ENCODE data around the gene DES.

DES gene

DNA sequence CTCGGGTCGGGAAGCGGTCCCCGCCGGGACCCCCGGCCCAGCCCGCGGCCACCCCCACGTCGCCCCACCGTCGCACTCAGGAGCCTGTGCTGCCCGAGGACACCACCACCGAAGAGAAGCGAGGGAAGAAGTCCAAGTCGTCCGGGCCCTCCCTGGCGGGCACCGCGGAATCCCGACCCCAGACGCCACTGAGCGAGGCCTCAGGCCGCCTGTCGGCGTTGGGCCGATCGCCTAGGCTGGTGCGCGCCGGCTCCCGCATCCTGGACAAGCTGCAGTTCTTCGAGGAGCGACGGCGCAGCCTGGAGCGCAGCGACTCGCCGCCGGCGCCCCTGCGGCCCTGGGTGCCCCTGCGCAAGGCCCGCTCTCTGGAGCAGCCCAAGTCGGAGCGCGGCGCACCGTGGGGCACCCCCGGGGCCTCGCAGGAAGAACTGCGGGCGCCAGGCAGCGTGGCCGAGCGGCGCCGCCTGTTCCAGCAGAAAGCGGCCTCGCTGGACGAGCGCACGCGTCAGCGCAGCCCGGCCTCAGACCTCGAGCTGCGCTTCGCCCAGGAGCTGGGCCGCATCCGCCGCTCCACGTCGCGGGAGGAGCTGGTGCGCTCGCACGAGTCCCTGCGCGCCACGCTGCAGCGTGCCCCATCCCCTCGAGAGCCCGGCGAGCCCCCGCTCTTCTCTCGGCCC, 30.1 kb downstream of the DES start:
- peaks cover 78% of the 10 kb centered on the region for H3K27me3 Mint-ChIP-seq
- H3K4me1 Mint-ChIP-seq, result peaks cover 13% of the 10 kb centered on the region
- no peak overlapping the region for H3K27ac Mint-ChIP-seq
- no peaks in the 10 kb centered on the region for H3K9me3 Mint-ChIP-seq
- H3K4me3 Mint-ChIP-seq, result no peak overlapping the region
- ATAC-seq, result no peak
- no peaks in the 10 kb centered on the region for H3K36me3 Mint-ChIP-seq

DNA sequence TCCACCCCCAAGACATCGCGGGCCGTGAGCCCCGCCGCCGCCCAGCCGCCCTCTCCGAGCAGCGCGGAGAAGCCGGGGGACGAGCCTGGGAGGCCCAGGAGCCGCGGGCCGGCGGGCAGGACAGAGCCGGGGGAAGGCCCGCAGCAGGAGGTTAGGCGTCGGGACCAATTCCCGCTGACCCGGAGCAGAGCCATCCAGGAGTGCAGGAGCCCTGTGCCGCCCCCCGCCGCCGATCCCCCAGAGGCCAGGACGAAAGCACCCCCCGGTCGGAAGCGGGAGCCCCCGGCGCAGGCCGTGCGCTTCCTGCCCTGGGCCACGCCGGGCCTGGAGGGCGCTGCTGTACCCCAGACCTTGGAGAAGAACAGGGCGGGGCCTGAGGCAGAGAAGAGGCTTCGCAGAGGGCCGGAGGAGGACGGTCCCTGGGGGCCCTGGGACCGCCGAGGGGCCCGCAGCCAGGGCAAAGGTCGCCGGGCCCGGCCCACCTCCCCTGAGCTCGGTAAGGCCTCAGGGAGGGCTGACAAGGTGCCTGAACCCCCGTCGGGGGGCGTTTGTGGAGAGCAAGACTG, 30.7 kb downstream of the DES start:
- Mint-ChIP-seq H3K27ac (no peak overlapping the region), H3K4me3 (no peak overlapping the region), H3K27me3 (peaks cover 78% of the 10 kb centered on the region), H3K9me3 (no peaks in the 10 kb centered on the region), H3K36me3 (no peaks in the 10 kb centered on the region), H3K4me1 (peaks cover 13% of the 10 kb centered on the region)
- no peak for ATAC-seq

DNA sequence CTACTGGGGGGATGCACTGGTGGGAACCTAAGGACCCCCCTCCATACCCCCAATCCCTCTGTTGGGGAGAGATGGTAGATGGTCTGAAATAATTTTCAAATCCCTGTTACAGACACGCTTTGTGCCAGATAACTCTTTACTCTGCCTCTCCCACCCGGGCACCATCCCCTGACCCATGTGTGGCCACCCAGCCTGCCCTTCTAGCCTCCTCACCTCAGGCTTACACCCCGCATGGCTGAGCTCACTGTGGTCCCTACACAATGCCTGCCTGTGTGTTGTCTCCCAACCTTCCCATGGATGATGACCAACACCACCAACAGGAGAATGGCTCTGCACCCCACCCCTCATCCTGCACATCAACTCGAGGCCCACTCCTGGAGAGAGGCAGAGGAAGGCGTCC, 31.4 kb downstream of the DES start:
- Mint-ChIP-seq H3K4me1 (peaks cover 13% of the 10 kb centered on the region), H3K9me3 (no peaks in the 10 kb centered on the region), H3K36me3 (no peaks in the 10 kb centered on the region), H3K27ac (no peak overlapping the region), H3K27me3 (peaks cover 71% of the 10 kb centered on the region), H3K4me3 (no peak overlapping the region)
- ATAC-seq, result no peak

DNA sequence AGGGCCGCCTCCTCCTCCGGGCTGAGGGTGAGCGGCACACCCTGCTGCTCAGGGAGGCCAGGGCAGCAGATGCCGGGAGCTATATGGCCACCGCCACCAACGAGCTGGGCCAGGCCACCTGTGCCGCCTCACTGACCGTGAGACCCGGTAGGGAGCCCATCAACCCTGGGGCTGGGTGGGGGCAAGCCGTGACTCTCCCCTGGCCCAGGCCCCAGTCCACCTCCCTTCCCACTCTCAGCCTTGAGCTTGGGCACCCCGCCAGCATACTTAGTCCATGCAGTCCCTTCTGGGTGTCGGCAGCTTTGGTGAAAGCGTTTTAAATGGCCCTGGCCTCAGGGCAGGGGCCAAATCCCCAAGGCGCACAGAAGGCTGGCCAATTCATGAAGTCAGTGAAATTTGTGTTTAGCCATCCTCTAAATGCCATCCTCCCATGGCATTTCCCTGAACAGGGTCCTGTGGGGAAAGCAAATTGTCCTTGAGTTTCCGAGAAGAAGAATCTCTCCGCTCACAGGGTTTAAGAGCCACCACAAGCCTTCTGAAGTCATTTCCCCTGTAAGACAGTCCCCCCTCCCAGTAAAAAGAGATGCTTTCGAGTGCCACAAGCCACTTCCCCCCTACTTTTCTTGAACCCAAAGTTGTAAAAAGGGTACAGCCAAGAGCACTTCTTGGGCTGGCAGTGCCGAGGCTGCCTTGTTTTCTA, 33.6 kb downstream of the DES start:
- H3K36me3 Mint-ChIP-seq, result no peaks in the 10 kb centered on the region
- H3K9me3 Mint-ChIP-seq, result no peaks in the 10 kb centered on the region
- H3K4me3 Mint-ChIP-seq, result no peak overlapping the region
- peaks cover 62% of the 10 kb centered on the region for H3K27me3 Mint-ChIP-seq
- peaks cover 12% of the 10 kb centered on the region for H3K4me1 Mint-ChIP-seq
- H3K27ac Mint-ChIP-seq, result no peak overlapping the region
- ATAC-seq, result no peak

DNA sequence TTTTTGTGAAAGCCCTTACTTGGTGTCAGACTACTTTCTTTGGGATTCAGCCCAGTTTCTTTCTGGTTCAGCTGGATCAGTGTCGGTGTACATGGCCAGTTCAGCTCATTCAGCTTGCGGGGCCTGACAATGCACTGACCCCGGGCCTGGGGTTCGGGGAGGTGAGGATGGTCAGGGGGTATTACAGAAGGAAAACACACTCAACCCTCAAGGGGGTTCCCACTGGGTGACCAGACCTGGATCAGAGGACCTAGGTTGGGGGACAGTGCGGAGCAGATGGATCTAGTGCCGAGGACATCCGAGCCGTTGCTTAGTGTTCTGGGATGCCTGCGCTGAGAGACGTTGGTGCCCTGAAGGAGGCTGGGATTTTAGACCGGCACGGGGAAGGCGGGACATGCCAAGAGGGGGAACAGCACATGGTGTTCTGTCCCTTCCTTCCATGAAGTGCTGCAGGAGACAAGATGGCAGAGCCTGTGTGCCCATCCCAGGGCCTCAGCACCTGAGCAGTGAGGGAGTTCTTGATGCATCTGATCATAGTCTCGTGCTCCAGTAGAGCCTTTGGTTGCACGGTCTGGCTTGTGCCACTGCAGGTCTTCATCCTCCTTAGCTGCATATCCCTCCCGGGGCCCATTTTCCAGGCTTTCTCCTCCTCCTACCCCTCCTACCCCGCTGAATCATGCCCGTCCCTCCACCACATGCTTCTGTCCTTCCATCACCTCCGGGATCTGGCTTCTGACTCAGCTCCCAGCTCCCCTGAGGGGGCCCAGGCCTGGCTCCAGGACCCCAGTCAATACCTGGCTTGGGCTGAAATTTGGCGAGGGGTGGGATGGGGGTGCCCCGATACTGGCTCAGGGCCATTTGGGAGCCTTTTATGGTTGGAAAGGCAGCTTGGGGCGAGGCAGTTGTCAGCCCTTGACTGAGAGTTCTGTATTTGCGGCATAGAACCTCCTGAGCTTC, 34.5 kb downstream of the DES start:
- Mint-ChIP-seq H3K4me1 (peaks cover 12% of the 10 kb centered on the region), H3K27ac (no peak overlapping the region), H3K9me3 (no peaks in the 10 kb centered on the region), H3K27me3 (peaks cover 62% of the 10 kb centered on the region), H3K36me3 (no peaks in the 10 kb centered on the region), H3K4me3 (no peak overlapping the region)
- ATAC-seq, result no peak

DNA sequence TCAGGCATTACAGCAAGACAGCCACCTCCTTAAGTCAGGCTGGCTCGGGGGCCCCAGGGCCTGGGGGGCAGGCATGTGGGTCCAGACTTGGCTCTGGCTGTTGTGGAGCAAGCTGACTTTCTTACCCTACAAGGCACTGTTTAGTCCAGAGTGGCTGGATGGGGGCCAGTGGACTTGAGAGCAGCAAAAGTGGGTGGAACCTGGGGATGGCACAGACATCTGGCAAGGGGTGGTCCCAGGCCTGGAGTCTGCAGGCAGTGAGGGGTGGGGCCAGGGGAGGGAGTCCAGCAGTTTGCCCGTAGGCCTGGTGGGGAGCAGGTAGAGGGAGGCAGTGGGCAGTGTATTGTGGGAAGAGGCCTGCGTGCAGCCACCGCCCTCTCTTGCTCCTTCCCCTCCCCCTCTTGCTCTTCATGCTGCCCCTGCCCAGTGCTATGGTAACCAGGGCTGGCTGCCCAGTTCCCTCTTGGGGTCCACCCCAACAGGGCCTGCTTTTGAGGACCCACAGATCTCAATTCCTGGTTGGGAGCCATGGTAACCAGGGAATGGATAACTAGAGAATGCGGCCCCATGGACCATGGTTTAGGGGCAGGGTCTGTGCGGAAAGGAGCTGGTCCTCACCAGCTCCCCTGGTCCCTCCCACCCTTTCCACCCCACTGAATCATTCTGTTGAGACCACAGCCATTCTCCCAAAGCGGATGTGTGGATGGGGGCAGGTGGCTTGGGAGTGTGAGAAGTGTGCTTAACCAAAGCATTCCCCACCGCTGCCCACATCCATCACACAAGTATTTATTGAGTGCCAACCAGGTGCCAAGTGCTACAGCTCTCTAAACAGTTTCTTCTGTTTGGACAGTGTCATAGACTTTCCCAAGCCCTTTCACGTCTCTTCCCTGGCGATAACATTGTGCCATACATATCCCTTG, 35.8 kb downstream of the DES start:
- ATAC-seq, result no peak
- Mint-ChIP-seq H3K27ac (no peak overlapping the region), H3K4me1 (peaks cover 17% of the 10 kb centered on the region), H3K9me3 (no peaks in the 10 kb centered on the region), H3K27me3 (peaks cover 66% of the 10 kb centered on the region), H3K36me3 (no peaks in the 10 kb centered on the region), H3K4me3 (no peak overlapping the region)

DNA sequence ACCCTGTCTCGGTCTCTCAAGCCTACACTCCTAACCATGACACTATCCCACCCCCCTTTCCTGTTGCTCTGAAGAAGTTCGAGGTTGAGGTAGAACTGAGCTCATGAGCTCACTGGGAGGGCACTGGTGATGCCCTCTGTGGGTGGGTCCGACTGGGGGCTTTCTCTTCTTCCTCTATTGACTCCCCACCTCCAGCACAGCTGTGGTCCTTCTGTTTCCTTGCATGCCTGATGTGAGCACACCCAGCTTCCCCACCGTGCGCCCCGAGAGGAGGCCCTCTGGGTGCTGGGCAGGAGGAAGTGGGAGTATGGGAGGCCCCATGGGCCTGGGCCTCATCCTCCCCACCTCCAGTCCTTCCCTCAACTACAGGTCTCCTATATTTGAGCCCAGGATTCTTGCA, 37.4 kb downstream of the DES start:
- H3K27ac Mint-ChIP-seq, result no peak overlapping the region
- H3K27me3 Mint-ChIP-seq, result peaks cover 60% of the 10 kb centered on the region

DNA sequence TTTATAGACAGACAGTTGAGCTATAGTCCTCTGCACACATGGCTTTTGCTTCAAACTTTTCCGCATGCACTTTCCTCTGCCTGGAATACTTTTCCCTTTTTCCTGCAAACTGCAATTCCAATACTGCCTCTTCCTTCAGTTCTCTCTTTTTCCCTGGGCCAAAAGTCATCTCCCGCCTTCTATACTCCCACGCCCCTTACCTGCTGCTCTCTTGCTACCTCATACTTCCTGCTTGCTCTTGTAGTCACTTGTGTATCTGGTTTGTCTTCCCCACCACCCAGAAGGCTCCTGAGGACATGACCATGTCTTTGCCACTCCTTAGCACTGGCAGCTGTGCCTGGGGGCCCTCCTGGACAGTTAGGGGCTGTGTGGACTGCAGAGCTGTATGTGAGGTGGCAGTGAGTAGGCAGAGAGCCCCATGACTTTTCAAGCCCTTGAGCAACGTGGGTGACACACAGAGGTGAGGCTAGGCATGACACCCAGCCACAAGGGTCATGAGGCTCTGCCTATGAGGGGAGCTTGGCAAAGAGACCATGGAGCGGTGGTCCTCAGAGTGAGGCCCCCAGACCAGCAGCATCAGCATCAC, 39.7 kb downstream of the DES start:
- H3K36me3 Mint-ChIP-seq, result no peaks in the 10 kb centered on the region
- no peak overlapping the region for H3K27ac Mint-ChIP-seq
- no peak for ATAC-seq
- no peak overlapping the region for H3K4me3 Mint-ChIP-seq
- H3K4me1 Mint-ChIP-seq, result peaks cover 10% of the 10 kb centered on the region
- no peaks in the 10 kb centered on the region for H3K9me3 Mint-ChIP-seq
- H3K27me3 Mint-ChIP-seq, result peaks cover 60% of the 10 kb centered on the region

More for the DNA sequence above, 37.4 kb downstream of the DES start:
- no peaks in the 10 kb centered on the region for H3K9me3 Mint-ChIP-seq
- peaks cover 10% of the 10 kb centered on the region for H3K4me1 Mint-ChIP-seq
- ATAC-seq, result peak; percentile 4
- H3K4me3 Mint-ChIP-seq, result no peak overlapping the region
- H3K36me3 Mint-ChIP-seq, result no peaks in the 10 kb centered on the region

DNA sequence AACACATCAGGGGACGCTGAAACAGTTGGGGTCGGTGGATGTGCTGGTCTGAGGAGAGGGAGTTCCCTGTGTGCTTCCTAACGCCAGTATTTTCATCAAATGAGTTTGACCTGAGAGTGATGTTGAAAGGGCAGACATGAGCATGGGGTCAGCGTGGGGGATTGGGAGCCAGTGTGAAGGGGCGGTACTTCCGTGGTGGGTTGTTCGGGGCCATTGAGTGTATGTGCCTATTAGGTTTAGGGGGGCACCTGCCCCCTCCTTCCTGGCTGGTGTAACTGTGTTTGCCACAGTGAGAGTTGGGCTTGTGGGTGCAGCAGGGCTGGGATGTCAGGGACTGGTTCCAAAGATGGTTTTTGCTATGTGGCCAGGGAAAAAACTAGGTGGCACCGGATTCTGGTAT, 40.8 kb downstream of the DES start:
- Mint-ChIP-seq H3K4me1 (peaks cover 10% of the 10 kb centered on the region), H3K36me3 (no peaks in the 10 kb centered on the region), H3K27me3 (peaks cover 51% of the 10 kb centered on the region), H3K9me3 (no peaks in the 10 kb centered on the region), H3K4me3 (no peak overlapping the region), H3K27ac (no peak overlapping the region)
- ATAC-seq, result no peak

DNA sequence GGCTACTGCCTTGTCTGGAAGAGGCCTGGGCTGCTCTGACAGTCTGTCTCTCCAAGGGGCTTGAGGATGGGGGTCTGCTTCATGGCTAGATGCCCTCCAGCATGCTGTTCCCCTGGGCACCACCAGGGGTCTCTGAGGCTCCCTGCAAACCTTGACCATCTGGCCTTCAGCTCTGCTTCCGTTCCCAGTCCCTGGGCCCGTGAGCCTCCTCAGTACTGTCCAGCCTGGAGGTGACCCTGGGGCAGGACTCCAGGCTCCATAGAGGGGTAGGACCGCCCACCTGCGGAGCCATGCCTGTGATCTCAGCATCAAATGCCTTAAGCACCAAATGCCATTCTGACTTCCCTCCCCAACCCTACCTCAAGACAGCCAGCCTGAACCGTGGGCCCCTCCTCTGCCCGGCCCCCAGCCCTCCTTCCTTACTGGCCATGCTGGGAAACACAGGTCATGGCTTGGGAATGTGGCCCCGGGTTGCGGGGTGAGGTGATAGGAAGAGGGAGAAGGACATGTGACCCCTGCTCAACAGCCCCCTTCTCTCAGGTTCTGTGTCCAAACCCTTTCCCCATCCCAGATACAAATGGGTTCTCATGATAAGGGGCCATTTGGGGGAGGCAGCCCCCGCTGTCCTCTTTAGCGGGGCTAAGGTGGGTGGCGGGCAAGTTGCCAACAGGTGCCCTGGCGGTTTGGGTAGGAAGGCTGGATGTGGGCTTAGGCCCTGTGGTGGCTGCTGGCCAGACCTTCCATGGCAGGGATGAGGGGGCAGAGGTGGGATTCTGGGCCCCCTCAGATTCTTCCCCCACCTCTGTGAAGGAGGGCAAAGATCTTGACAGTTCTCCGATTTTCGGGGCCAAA, 41.5 kb downstream of the DES start:
- H3K27ac Mint-ChIP-seq, result no peak overlapping the region
- no peaks in the 10 kb centered on the region for H3K36me3 Mint-ChIP-seq
- ATAC-seq, result peak; percentile 22
- H3K27me3 Mint-ChIP-seq, result peaks cover 51% of the 10 kb centered on the region
- H3K9me3 Mint-ChIP-seq, result no peaks in the 10 kb centered on the region
- peaks cover 10% of the 10 kb centered on the region for H3K4me1 Mint-ChIP-seq
- H3K4me3 Mint-ChIP-seq, result no peak overlapping the region

DNA sequence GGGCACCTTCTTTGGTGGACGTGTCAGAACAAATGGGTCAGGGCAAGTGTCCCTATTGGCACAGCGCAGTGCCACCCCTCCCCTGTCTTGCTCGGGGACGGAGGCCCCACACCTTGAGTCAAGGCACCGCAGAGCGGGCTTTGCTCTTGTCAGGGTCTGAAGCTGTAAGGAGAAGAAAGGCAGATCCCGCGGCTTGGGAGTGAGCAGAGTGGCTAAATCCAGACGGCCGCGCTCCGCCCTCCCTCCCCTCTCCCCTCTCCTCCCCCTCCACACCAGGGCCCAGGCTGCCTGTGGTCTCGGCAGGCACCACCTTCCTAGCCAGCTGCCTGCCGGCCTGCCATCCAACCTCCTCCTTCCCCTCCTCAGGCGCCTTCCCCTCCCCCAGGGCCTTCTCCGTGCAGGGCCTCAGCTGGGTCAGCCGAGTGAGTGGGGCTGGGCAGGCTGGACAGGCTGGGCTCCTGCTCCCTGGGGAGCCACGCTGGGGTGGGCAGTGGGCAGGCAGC, 42.3 kb downstream of the DES start:
- peaks cover 49% of the 10 kb centered on the region for H3K27me3 Mint-ChIP-seq
- H3K27ac Mint-ChIP-seq, result no peak overlapping the region
- no peak for ATAC-seq

DNA sequence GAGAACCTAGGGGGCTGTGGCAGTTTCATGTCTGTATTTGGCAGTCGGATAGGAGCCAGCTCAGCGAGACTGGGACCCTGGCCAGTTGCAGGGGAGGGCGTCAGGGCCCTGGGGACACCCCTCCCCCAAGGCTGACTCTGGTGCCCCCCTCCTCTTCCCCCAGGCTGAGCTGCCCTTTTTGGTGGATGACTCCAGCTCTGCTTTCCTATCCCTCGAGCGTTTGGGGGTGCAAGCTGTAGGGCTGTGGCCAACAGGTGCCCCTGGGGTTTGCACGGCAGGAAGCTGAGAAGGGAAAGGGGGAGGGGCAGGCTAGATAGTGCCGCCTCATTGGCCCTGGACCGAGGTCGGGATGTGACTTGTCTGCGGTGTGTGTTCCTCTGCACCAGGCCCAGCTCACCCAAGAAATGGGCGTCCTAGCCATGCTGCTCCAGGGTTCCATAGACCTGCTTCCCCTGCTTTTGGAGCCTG, 42.9 kb downstream of the DES start:
- H3K36me3 Mint-ChIP-seq, result no peaks in the 10 kb centered on the region
- H3K4me1 Mint-ChIP-seq, result peaks cover 5% of the 10 kb centered on the region
- no peak overlapping the region for H3K27ac Mint-ChIP-seq
- H3K4me3 Mint-ChIP-seq, result no peak overlapping the region
- H3K27me3 Mint-ChIP-seq, result peaks cover 43% of the 10 kb centered on the region
- no peaks in the 10 kb centered on the region for H3K9me3 Mint-ChIP-seq
- ATAC-seq, result peak; percentile 2

More for the DNA sequence above, 42.3 kb downstream of the DES start:
- no peak overlapping the region for H3K4me3 Mint-ChIP-seq
- no peaks in the 10 kb centered on the region for H3K36me3 Mint-ChIP-seq
- peaks cover 9% of the 10 kb centered on the region for H3K4me1 Mint-ChIP-seq
- no peaks in the 10 kb centered on the region for H3K9me3 Mint-ChIP-seq

DNA sequence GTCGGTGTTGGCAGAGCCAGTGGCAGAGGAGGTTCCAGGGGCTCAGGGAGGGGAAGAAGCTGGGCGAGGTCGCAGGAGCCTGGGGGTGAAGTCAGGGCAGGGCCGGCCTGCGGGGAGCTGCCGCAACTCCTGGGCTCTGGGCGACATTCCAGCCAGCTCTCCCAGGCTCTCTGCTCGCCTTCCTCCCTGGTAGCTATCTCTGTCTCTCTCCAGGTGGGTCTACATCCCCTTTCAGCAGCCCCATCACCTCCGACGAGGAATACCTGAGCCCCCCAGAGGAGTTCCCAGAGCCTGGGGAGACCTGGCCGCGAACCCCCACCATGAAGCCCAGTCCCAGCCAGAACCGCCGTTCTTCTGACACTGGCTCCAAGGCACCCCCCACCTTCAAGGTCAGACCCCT, 43.5 kb downstream of the DES start:
- H3K27ac Mint-ChIP-seq, result no peak overlapping the region
- no peak overlapping the region for H3K4me3 Mint-ChIP-seq
- no peaks in the 10 kb centered on the region for H3K36me3 Mint-ChIP-seq
- peaks cover 5% of the 10 kb centered on the region for H3K4me1 Mint-ChIP-seq
- no peak for ATAC-seq
- peaks cover 38% of the 10 kb centered on the region for H3K27me3 Mint-ChIP-seq
- H3K9me3 Mint-ChIP-seq, result no peaks in the 10 kb centered on the region
